Osteoblast (primary cell): ENCODE results near the gene MAP2K5. TPM values are rescaled to one million over a fixed set of nuclear protein-coding genes. Genes with fewer than 3 reads are reported as not detected.

Experiments used
- DNase-seq: peaks from one replicate; pipeline ENCODE4 v3.0.0; 2011; ENCODE audit warnings: low spot score, mixed read lengths; ENCODE audit not compliant: insufficient read length; ENCODE audit errors: missing footprints
- H2AFZ ChIP-seq: 2 replicates; pipeline ENCODE4 v1.6.0; 2011; ENCODE audit warnings: mild to moderate bottlenecking, low read length
- H3K27ac ChIP-seq: 2 replicates; pipeline ENCODE4 v1.5.1; 2011; ENCODE audit warnings: mild to moderate bottlenecking, low read depth, low read length, moderate library complexity
- H3K27me3 ChIP-seq: 2 replicates; pipeline ENCODE4 v1.6.0; 2012; ENCODE audit warnings: mild to moderate bottlenecking, control low read depth, inconsistent platforms, low read length, moderate library complexity; ENCODE audit not compliant: insufficient read depth
- H3K36me3 ChIP-seq: 2 replicates; pipeline ENCODE4 v1.5.1; 2011; ENCODE audit warnings: mild to moderate bottlenecking, low read length, control low read depth, moderate library complexity; ENCODE audit not compliant: insufficient read depth
- H3K4me1 ChIP-seq: 2 replicates; pipeline ENCODE4 v1.5.1; 2011; ENCODE audit warnings: mild to moderate bottlenecking, low read length, control low read depth, moderate library complexity; ENCODE audit not compliant: insufficient read depth
- H3K4me2 ChIP-seq: 2 replicates; pipeline ENCODE4 v1.6.0; 2011; ENCODE audit warnings: mild to moderate bottlenecking, low read length; ENCODE audit not compliant: insufficient read depth
- H3K4me3 ChIP-seq: fragments of 200-600 bp; sonication (generic); 3 replicates; pipeline ENCODE4 v1.5.1; 2012; ENCODE audit warnings: mild to moderate bottlenecking, low read length, inconsistent platforms; ENCODE audit not compliant: insufficient read depth
- H3K79me2 ChIP-seq: 2 replicates; pipeline ENCODE4 v1.6.0; 2012; ENCODE audit warnings: mild to moderate bottlenecking, low read length, control low read depth, inconsistent platforms; ENCODE audit not compliant: insufficient read depth
- H3K9me3 ChIP-seq: 2 replicates; pipeline ENCODE4 v1.5.1; 2011; ENCODE audit warnings: low read depth, low read length, control low read depth
- H4K20me1 ChIP-seq: 2 replicates; pipeline ENCODE4 v1.6.0; 2012; ENCODE audit warnings: mild to moderate bottlenecking, low read length, control low read depth; ENCODE audit not compliant: insufficient read depth
- total RNA-seq: library from RNA; depleted of rRNA; stranded (reverse); fragments of >200 nt; gene quantifications from 2 replicates; pipeline ENCODE4 v1.2.3, GENCODE V29; 2012
- TF ChIP-seq, protein P1 (sequence below): IDR thresholded peaks from 2 replicates; pipeline ENCODE4 v1.5.1; 2011; ENCODE audit warnings: mild to moderate bottlenecking, low read depth, low read length, moderate library complexity; ENCODE audit errors: extremely low read depth

The MAP2K5 gene
- total RNA-seq, 1 donor, result 10.1 TPM

DNA sequence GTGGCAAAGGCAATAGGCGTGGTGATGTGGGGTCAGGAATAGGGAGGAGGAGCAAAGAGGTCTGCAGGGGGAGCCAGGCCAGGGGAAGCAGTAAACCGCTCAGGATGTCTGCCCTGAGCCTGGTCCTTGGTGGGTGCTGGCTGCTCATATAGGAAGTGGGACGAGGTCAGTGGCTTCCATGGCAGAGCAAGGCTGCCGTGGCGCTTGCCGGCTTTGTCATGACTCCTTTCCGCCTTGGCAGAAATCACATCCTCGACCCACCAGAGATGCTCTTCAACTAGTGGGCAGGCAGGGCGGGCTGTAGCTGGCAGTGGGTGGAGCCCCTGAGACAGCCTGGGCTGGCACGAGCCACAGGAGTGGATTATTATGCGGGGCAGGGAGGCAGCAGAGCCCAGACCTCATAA is 269.7 kb downstream of the MAP2K5 start:
- Histone ChIP-seq H3K4me2 (no peak overlapping the region), H3K27me3 (peaks cover 14% of the 10 kb centered on the region), H4K20me1 (no peaks in the 10 kb centered on the region), H3K4me3 (no peak overlapping the region), H2AFZ (no peak overlapping the region), H3K79me2 (no peaks in the 10 kb centered on the region), H3K9me3 (no peaks in the 10 kb centered on the region), H3K27ac (no peak overlapping the region), H3K4me1 (no peaks in the 10 kb centered on the region), H3K36me3 (no peaks in the 10 kb centered on the region)
- TF ChIP-seq, protein P1, sequence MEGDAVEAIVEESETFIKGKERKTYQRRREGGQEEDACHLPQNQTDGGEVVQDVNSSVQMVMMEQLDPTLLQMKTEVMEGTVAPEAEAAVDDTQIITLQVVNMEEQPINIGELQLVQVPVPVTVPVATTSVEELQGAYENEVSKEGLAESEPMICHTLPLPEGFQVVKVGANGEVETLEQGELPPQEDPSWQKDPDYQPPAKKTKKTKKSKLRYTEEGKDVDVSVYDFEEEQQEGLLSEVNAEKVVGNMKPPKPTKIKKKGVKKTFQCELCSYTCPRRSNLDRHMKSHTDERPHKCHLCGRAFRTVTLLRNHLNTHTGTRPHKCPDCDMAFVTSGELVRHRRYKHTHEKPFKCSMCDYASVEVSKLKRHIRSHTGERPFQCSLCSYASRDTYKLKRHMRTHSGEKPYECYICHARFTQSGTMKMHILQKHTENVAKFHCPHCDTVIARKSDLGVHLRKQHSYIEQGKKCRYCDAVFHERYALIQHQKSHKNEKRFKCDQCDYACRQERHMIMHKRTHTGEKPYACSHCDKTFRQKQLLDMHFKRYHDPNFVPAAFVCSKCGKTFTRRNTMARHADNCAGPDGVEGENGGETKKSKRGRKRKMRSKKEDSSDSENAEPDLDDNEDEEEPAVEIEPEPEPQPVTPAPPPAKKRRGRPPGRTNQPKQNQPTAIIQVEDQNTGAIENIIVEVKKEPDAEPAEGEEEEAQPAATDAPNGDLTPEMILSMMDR, result no peak
- no peak for DNase-seq

DNA sequence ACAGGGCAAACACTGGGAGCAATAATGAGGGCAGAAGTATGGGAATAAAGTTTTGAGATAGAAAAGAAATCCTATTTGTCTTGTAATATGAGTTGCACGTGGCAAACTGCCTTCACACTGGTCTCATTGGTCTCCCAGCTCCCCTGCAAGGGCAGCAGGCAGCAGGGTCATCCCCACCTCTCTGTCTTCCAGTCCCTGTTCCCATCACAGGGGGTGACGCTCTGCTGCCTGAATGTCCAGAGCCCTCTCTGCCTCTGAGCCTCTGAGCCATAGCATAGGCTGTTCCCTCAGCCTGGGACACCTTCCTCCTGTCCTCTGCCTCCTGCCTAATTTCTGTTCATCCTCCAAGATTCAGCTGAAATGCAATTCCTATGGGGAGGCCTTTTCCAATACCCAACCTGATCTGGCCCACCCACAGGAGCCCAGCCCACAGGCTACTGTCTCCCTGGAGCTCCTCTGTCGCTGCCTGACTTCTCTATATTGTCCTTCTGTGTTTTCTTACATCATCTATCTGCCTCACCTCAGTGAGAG is 270.7 kb downstream of the MAP2K5 start:
- Histone ChIP-seq H3K4me1 (no peaks in the 10 kb centered on the region), H3K9me3 (no peaks in the 10 kb centered on the region), H3K4me2 (no peak overlapping the region), H2AFZ (no peak overlapping the region), H3K27me3 (peaks cover 21% of the 10 kb centered on the region), H4K20me1 (peaks cover 2% of the 10 kb centered on the region), H3K4me3 (no peak overlapping the region), H3K27ac (no peak overlapping the region), H3K36me3 (no peaks in the 10 kb centered on the region), H3K79me2 (no peaks in the 10 kb centered on the region)
- DNase-seq, result no peak
- TF ChIP-seq, protein P1, result no peak

DNA sequence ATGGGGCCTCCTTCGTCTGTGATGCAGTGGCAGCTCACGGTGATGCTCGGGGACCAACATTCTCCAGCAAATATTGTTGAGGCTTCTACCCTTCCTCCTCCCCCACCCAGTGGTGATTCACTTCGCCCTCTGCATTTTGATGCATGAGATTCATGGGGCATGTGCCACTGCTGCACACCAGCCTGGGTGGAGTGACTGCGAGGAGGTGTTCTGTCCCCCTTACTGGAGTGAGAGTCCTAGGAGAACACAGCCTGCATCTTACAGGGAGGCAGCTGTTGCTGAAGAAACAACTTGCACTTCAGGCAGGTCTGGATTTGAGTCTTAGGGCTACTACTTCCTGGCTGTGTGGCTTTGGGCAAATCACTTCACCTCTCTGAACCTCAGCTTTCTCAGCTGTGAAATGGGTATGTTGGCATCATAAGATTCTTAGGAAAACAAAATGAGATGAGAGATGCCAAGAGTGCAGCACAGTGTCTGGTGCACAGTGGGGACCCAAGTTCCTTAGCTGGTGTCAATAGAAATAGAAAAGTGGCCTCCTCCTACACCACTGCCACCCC is 272.6 kb downstream of the MAP2K5 start:
- Histone ChIP-seq H3K79me2 (no peaks in the 10 kb centered on the region), H4K20me1 (peaks cover 6% of the 10 kb centered on the region), H3K4me2 (no peak overlapping the region), H3K36me3 (no peaks in the 10 kb centered on the region), H3K27ac (no peak overlapping the region), H3K4me1 (no peaks in the 10 kb centered on the region), H2AFZ (no peak overlapping the region), H3K27me3 (peaks cover 39% of the 10 kb centered on the region), H3K4me3 (no peak overlapping the region), H3K9me3 (no peaks in the 10 kb centered on the region)
- no peak for DNase-seq
- TF ChIP-seq, protein P1, result no peak

DNA sequence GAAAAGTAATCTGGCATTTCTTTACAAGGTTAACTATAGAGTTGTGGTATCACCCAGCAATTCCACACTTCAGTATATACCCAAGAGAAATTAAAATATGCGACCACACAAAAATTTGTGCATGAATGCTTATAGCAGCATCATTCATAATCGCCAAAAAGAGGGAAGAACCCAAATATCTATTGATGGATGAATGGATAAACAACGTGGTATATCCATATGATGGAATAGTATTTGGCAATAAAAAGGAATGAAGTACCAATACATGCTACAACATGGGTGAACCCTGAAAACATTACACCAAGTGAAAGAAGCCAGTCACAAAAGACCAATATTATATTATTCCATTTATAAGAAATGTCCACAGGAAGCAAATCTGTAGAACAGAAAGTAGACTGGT is 274.2 kb downstream of the MAP2K5 start:
- H3K36me3 ChIP-seq, result no peaks in the 10 kb centered on the region
- H3K27me3 ChIP-seq, result peaks cover 55% of the 10 kb centered on the region
- H3K4me2 ChIP-seq, result no peak overlapping the region
- H3K79me2 ChIP-seq, result no peaks in the 10 kb centered on the region
- DNase-seq, result no peak
- H2AFZ ChIP-seq, result no peak overlapping the region
- H3K9me3 ChIP-seq, result no peaks in the 10 kb centered on the region
- H3K4me1 ChIP-seq, result no peaks in the 10 kb centered on the region
- peaks cover 13% of the 10 kb centered on the region for H4K20me1 ChIP-seq
- H3K4me3 ChIP-seq, result no peak overlapping the region
- TF ChIP-seq, protein P1, result no peak
- H3K27ac ChIP-seq, result no peak overlapping the region
